Naive thymus-derived CD8-positive, alpha-beta T cell (primary cell): ENCODE measurements around the gene ARHGEF7. TPM values are rescaled to one million over a fixed set of nuclear protein-coding genes. Genes with fewer than 3 reads are reported as not detected.

Experiments
- ATAC-seq, 2 donors: fragments of 150-1000 bp; cut with Tn5 transposase in 1 of 2; sonication (Bioruptor Pico), chemical (Tn5 transposase) in 1 of 2; 1 replicate in 1 of 2; 2 replicates in 1 of 2; pipeline ENCODE4 v1.10.0; 2021; ENCODE audit warnings: mild to moderate bottlenecking in 2 of 2, moderate library complexity in 2 of 2
- POLR2A ChIA-PET: fragments of 350-600 bp; sonication (Branson Sonifier 250); formaldehyde crosslinking; loops from one replicate; lab custom pipeline; 2021; ENCODE audit warnings: antibody characterized with exemption; lab: Charles Lee
- DNase-seq, 10 donors: peaks; one replicate each; pipeline versions ENCODE4 v3.0.0 to v3.0.0-alpha.2; 2020 to 2022
- H3K27ac Mint-ChIP-seq, 10 donors: one replicate each; pipeline ENCODE4 v1.8.0; 2020 to 2022; ENCODE audit warnings: mild to moderate bottlenecking in 10 of 10, mixed read lengths in 10 of 10, moderate library complexity in 4 of 10, inconsistent platforms in 1 of 10
- H3K27me3 Mint-ChIP-seq, 5 donors: one replicate each; pipeline ENCODE4 v1.8.0; 2021 to 2022; ENCODE audit warnings: mixed read lengths in 5 of 5
- H3K36me3 Mint-ChIP-seq, 3 donors: one replicate each; pipeline ENCODE4 v1.8.0; 2020 to 2022; ENCODE audit warnings: mixed read lengths in 3 of 3, mild to moderate bottlenecking in 2 of 3, inconsistent platforms in 1 of 3
- H3K4me1 Mint-ChIP-seq, 4 donors: one replicate each; pipeline ENCODE4 v1.8.0; 2021 to 2022; ENCODE audit warnings: mixed read lengths in 4 of 4
- H3K4me3 Mint-ChIP-seq, 10 donors: one replicate each; pipeline ENCODE4 v1.8.0; 2020 to 2022; ENCODE audit warnings: mild to moderate bottlenecking in 10 of 10, mixed read lengths in 10 of 10, moderate library complexity in 6 of 10, inconsistent platforms in 1 of 10
- H3K9me3 Mint-ChIP-seq, 9 donors: one replicate each; pipeline ENCODE4 v1.8.0; 2020 to 2022; ENCODE audit warnings: mixed read lengths in 9 of 9, mild to moderate bottlenecking in 3 of 9, inconsistent platforms in 1 of 9, moderate library complexity in 1 of 9
- polyA plus RNA-seq, 3 donors: library from polyadenylated mRNA; unstranded; fragments of 300-500 nt; fragmentation: Illumina TruSeq; gene quantifications; one replicate each; pipeline ENCODE4 v1.2.3, GENCODE V29; 2021
- total RNA-seq, 8 experiments: library from RNA in 2 of 8; stranded (reverse) in 2 of 8; gene quantifications; one replicate each; pipeline ENCODE4 v1.2.3 and lab custom pipeline; 2021 to 2026

The ARHGEF7 gene
- total and polyA plus RNA-seq, 5 experiments from 2014 or later, result 6.2 to 93.0 (median 13.2) TPM

- Mint-ChIP-seq H3K27me3 (no peaks in the 10 kb centered on the region), H3K36me3 (peaks cover 0 to 18% (median 6%) of the 10 kb centered on the region in 3 donors), H3K4me1 (peaks cover 0 to 2% (median 0%) of the 10 kb centered on the region in 4 donors), H3K9me3 (peaks cover 0 to 14% (median 3%) of the 10 kb centered on the region in 9 donors), H3K4me3 (no peak overlapping the region), H3K27ac (peak overlapping the region in 1 of 10 donors; percentile 19)
- DNase-seq (no peak), ATAC-seq (no peak)
- POLR2A ChIA-PET, result no interaction called here
Measured at GRCh38 chr13:111317042-111317550, 202.0 kb downstream of the ARHGEF7 start.

- Mint-ChIP-seq H3K27me3 (no peaks in the 10 kb centered on the region), H3K9me3 (peaks cover 0 to 8% (median 2%) of the 10 kb centered on the region in 9 donors), H3K27ac (peak overlapping the region in 1 of 10 donors; percentile 19), H3K4me1 (peaks cover 0 to 2% (median 0%) of the 10 kb centered on the region in 4 donors), H3K4me3 (no peak overlapping the region), H3K36me3 (peaks cover 0 to 13% (median 6%) of the 10 kb centered on the region in 3 donors)
- no peak for ATAC-seq
- POLR2A ChIA-PET, result no interaction called here
- no peak for DNase-seq
Measured at GRCh38 chr13:111317571-111318345, 202.6 kb downstream of the ARHGEF7 start.

GRCh38 chr13:111318386-111318785, 203.3 kb downstream of the ARHGEF7 start:
- Mint-ChIP-seq H3K36me3 (peaks cover 0 to 9% (median 2%) of the 10 kb centered on the region in 3 donors), H3K4me3 (peak overlapping the region in 1 of 10 donors; percentile 42), H3K4me1 (peaks cover 0 to 2% (median under 1%) of the 10 kb centered on the region in 4 donors), H3K9me3 (peaks cover 0 to 3% (median 0%) of the 10 kb centered on the region in 9 donors), H3K27ac (peak overlapping the region in 1 of 10 donors; percentile 55), H3K27me3 (no peaks in the 10 kb centered on the region)
- DNase-seq (no peak), ATAC-seq (no peak)
- POLR2A ChIA-PET, result no interaction called here

- DNase-seq (no peak), ATAC-seq (no peak)
- Mint-ChIP-seq H3K27ac (peak overlapping the region in 1 of 10 donors; percentile 74), H3K9me3 (peaks cover 0 to 2% (median 0%) of the 10 kb centered on the region in 9 donors), H3K4me3 (peak overlapping the region in 1 of 10 donors; percentile 7), H3K36me3 (peaks cover 0 to 7% (median 2%) of the 10 kb centered on the region in 3 donors), H3K27me3 (peaks cover 0 to 2% (median 0%) of the 10 kb centered on the region in 5 donors), H3K4me1 (peaks cover 0 to 9% (median 3%) of the 10 kb centered on the region in 4 donors)
- POLR2A ChIA-PET, result no interaction called here
Measured at GRCh38 chr13:111319521-111319920, 204.4 kb downstream of the ARHGEF7 start.

- Mint-ChIP-seq H3K27ac (peak within 1 kb of the TSS in 2 of 10 donors; percentile 49 to 74), H3K4me3 (peak within 1 kb of the TSS in 1 of 10 donors; percentile 7), H3K27me3 (peaks cover 0 to 5% (median 0%) of the 10 kb centered on the region in 5 donors), H3K36me3 (peaks cover 0 to 7% (median 2%) of the 10 kb centered on the region in 3 donors), H3K4me1 (peaks cover 0 to 9% (median 3%) of the 10 kb centered on the region in 4 donors), H3K9me3 (peaks cover 0 to 2% (median 0%) of the 10 kb centered on the region in 9 donors)
- ATAC-seq (no peak), DNase-seq (no peak)
- POLR2A ChIA-PET, result no interaction called here
Measured at GRCh38 chr13:111319998-111320911, 205.1 kb downstream of the ARHGEF7 start, which contains the start of gene TEX29. TEX29 (plus strand) TSS chr13:111320642; CDS start chr13:111320891, 249 bp downstream.

GRCh38 chr13:111322001-111322915, 207.1 kb downstream of the ARHGEF7 start:
- Mint-ChIP-seq H3K36me3 (no peaks in the 10 kb centered on the region), H3K27ac (no peak overlapping the region), H3K4me1 (peaks cover 0 to 9% (median 3%) of the 10 kb centered on the region in 4 donors), H3K4me3 (no peak overlapping the region), H3K27me3 (peaks cover 0 to 5% (median 0%) of the 10 kb centered on the region in 5 donors), H3K9me3 (peaks cover 0 to 2% (median 0%) of the 10 kb centered on the region in 9 donors)
- POLR2A ChIA-PET, result no interaction called here
- DNase-seq (no peak), ATAC-seq (no peak)

GRCh38 chr13:111322916-111323331, 207.8 kb downstream of the ARHGEF7 start:
- POLR2A ChIA-PET, result no interaction called here
- Mint-ChIP-seq H3K4me3 (no peak overlapping the region), H3K27me3 (peaks cover 0 to 5% (median 0%) of the 10 kb centered on the region in 5 donors), H3K36me3 (no peaks in the 10 kb centered on the region), H3K27ac (no peak overlapping the region), H3K9me3 (no peaks in the 10 kb centered on the region), H3K4me1 (peaks cover 0 to 9% (median 3%) of the 10 kb centered on the region in 4 donors)
- DNase-seq, result no peak
- no peak for ATAC-seq

- POLR2A ChIA-PET, result no interaction called here
- Mint-ChIP-seq H3K27ac (peak overlapping the region in 1 of 10 donors; percentile 29), H3K4me1 (peaks cover 0 to 9% (median 3%) of the 10 kb centered on the region in 4 donors), H3K27me3 (peaks cover 0 to 5% (median 0%) of the 10 kb centered on the region in 5 donors), H3K36me3 (no peaks in the 10 kb centered on the region), H3K9me3 (no peaks in the 10 kb centered on the region), H3K4me3 (no peak overlapping the region)
- DNase-seq (no peak), ATAC-seq (no peak)
Measured at GRCh38 chr13:111323549-111323948, 208.4 kb downstream of the ARHGEF7 start.

- Mint-ChIP-seq H3K4me1 (peaks cover 0 to 9% (median 3%) of the 10 kb centered on the region in 4 donors), H3K27me3 (peaks cover 0 to 5% (median 0%) of the 10 kb centered on the region in 5 donors), H3K27ac (peak overlapping the region in 1 of 10 donors; percentile 29), H3K4me3 (no peak overlapping the region), H3K9me3 (no peaks in the 10 kb centered on the region), H3K36me3 (no peaks in the 10 kb centered on the region)
- POLR2A ChIA-PET, result no interaction called here
- ATAC-seq (peak in 1 of 2 donors; percentile 30), DNase-seq (no peak)
Measured at GRCh38 chr13:111323950-111324651, 209.0 kb downstream of the ARHGEF7 start.

GRCh38 chr13:111324736-111325135, 209.6 kb downstream of the ARHGEF7 start:
- POLR2A ChIA-PET, result no interaction called here
- Mint-ChIP-seq H3K4me3 (no peak overlapping the region), H3K27me3 (peaks cover 0 to 5% (median 0%) of the 10 kb centered on the region in 5 donors), H3K36me3 (no peaks in the 10 kb centered on the region), H3K9me3 (no peaks in the 10 kb centered on the region), H3K27ac (peak overlapping the region in 1 of 10 donors; percentile 24), H3K4me1 (peaks cover 0 to 9% (median 2%) of the 10 kb centered on the region in 4 donors)
- DNase-seq, result no peak
- ATAC-seq, result no peak
